Neural cell (in vitro differentiated cells): ENCODE data around the gene DEK. TPM values are rescaled to one million over a fixed set of nuclear protein-coding genes. Genes with fewer than 3 reads are reported as not detected.

Source experiments
- H2AFZ ChIP-seq: fragments of 200-600, 300-800 bp; sonication (generic), shearing (Covaris generic); 2 replicates; pipeline ENCODE4 v1.6.0; 2014; ENCODE audit warnings: low read depth, mild to moderate bottlenecking, antibody characterized with exemption, low read length, moderate library complexity
- H3F3A ChIP-seq: fragments of 200-600 bp; shearing (Covaris generic); 2 replicates; pipeline ENCODE4 v1.6.1; 2016; ENCODE audit warnings: mild to moderate bottlenecking, moderate library complexity, mixed read lengths, antibody characterized with exemption, low read length; ENCODE audit not compliant: insufficient read depth, poor library complexity, severe bottlenecking
- H3K27ac ChIP-seq: fragments of 200-600, 300-800 bp; sonication (generic), shearing (Covaris generic); 2 replicates; pipeline ENCODE4 v1.5.1; 2014; ENCODE audit warnings: mild to moderate bottlenecking, low read length, moderate library complexity
- H3K27me3 ChIP-seq: fragments of 300-800, 200-600 bp; sonication (generic), shearing (Covaris generic); 2 replicates; pipeline ENCODE4 v1.6.0; 2014; ENCODE audit warnings: mild to moderate bottlenecking, low read depth, low read length, moderate library complexity; ENCODE audit not compliant: insufficient read depth
- H3K36me3 ChIP-seq: fragments of 300-800, 200-600 bp; sonication (generic), shearing (Covaris generic); 2 replicates; pipeline ENCODE4 v1.5.1; 2014; ENCODE audit warnings: mild to moderate bottlenecking, antibody characterized with exemption, low read length, moderate library complexity; ENCODE audit not compliant: insufficient read depth
- H3K4me2 ChIP-seq: fragments of 300-800, 200-600 bp; sonication (generic), shearing (Covaris generic); 2 replicates; pipeline ENCODE4 v1.6.0; 2014; ENCODE audit warnings: mild to moderate bottlenecking, low read length
- H3K4me3 ChIP-seq: fragments of 300-800, 200-600 bp; sonication (generic), shearing (Covaris generic); 2 replicates; pipeline ENCODE4 v1.5.1; 2014; ENCODE audit warnings: mild to moderate bottlenecking, low read length, moderate library complexity
- H3K79me2 ChIP-seq: fragments of 200-600 bp; shearing (Covaris generic); replicated peaks from 2 replicates; pipeline ENCODE4 v1.6.0; 2014; ENCODE audit warnings: mild to moderate bottlenecking, low read length, moderate library complexity; ENCODE audit not compliant: insufficient read depth
- H3K9ac ChIP-seq: fragments of 300-800, 200-600 bp; sonication (generic), shearing (Covaris generic); 2 replicates; pipeline ENCODE4 v1.6.1; 2016; ENCODE audit warnings: mild to moderate bottlenecking, low read length, mixed read lengths
- H3K9me2 ChIP-seq: fragments of 200-600 bp; shearing (Covaris generic); 2 replicates; pipeline ENCODE4 v1.6.1; 2016; ENCODE audit warnings: mild to moderate bottlenecking, low read length, mixed read lengths; ENCODE audit not compliant: insufficient read depth
- H3K9me3 ChIP-seq: fragments of 200-600, 300-800 bp; sonication (generic), shearing (Covaris generic); 2 replicates; pipeline ENCODE4 v1.6.1; 2016; ENCODE audit warnings: mild to moderate bottlenecking, mixed run types, low read length, moderate library complexity, mixed read lengths
- H4K20me1 ChIP-seq: fragments of 200-600 bp; shearing (Covaris generic); 2 replicates; pipeline ENCODE4 v1.6.1; 2016; ENCODE audit warnings: mild to moderate bottlenecking, mixed run types; ENCODE audit not compliant: insufficient read depth
- EZH2 ChIP-seq: fragments of 200-600, 300-800 bp; shearing (Covaris generic), sonication (generic); IDR thresholded peaks from 2 replicates; pipeline ENCODE4 v1.6.1; 2014; ENCODE audit warnings: antibody characterized with exemption, low read length, borderline replicate concordance, mild to moderate bottlenecking; ENCODE audit not compliant: insufficient read depth, poor library complexity, severe bottlenecking
- TAF1 ChIP-seq: IDR thresholded peaks from 2 replicates; pipeline ENCODE4 v1.6.1; 2012; ENCODE audit warnings: low read depth
- polyA plus RNA-seq: library from polyadenylated mRNA; depleted of rRNA; stranded (reverse); fragments of >200 nt; gene quantifications from 2 replicates; pipeline ENCODE4 v1.2.3, GENCODE V29; 2014
- TF ChIP-seq, protein P1 (sequence below): IDR thresholded peaks from 2 replicates; pipeline ENCODE4 v1.6.1; 2012; ENCODE audit warnings: borderline replicate concordance
- TF ChIP-seq, protein P2 (sequence below): fragments of 450-650 bp; IDR thresholded peaks from 2 replicates; pipeline ENCODE4 v1.5.1; 2014; ENCODE audit warnings: antibody characterized with exemption, mild to moderate bottlenecking, moderate library complexity; ENCODE audit not compliant: poor library complexity, severe bottlenecking

The DEK gene
- polyA plus RNA-seq, 1 donor from 2014 or later: 94.3 TPM

DNA sequence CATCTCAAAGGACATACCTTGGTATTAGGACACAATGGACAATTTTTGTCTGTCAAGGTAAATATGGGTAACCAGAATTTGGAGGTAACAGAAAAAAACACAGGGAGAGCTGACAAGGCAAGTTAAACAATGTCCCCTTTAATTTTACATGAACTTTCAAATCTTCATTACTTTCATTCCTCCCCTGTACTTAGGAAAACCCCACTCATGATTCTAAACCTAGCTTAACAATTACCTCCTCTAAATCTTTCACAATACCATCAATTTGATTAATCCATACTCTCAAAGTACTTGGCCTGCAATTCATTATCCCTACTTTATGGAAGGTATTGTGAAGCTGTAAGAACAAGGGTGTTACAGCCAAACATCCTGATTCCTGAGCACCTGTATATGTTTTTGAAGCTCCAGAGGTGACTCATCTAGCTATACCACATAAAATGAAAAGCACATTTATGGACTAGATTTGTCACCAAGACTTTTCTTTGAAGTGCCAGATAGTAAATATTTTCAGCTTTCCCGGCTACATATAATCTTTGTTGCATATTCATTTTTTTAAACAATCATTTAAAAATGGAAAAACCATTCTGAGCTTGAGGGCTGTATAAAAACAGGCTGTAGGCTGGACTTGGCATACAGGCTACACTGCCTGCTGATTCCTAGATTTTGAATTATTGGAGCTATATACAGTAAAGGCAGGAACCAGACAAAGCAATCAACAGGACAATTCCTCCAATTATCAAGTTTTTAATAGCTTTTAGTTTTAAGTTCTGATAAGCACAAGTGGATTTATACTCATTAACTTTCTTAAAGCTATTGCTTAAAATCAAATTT is 22.9 kb downstream of the DEK start:
- no peaks in the 10 kb centered on the region for H3K9me2 ChIP-seq
- H3K27ac ChIP-seq: no peak overlapping the region
- H3K79me2 ChIP-seq: no peaks in the 10 kb centered on the region
- no peak overlapping the region for H3K4me3 ChIP-seq
- H3K27me3 ChIP-seq: no peaks in the 10 kb centered on the region
- H3K9ac ChIP-seq: no peak overlapping the region
- H3K4me2 ChIP-seq: no peak overlapping the region
- no peak for TF ChIP-seq TAF1
- H2AFZ ChIP-seq: no peak overlapping the region
- H3K36me3 ChIP-seq: peaks cover 13% of the 10 kb centered on the region
- no peaks in the 10 kb centered on the region for H3F3A ChIP-seq
- no peaks in the 10 kb centered on the region for H3K9me3 ChIP-seq
- no peaks in the 10 kb centered on the region for H4K20me1 ChIP-seq

DNA sequence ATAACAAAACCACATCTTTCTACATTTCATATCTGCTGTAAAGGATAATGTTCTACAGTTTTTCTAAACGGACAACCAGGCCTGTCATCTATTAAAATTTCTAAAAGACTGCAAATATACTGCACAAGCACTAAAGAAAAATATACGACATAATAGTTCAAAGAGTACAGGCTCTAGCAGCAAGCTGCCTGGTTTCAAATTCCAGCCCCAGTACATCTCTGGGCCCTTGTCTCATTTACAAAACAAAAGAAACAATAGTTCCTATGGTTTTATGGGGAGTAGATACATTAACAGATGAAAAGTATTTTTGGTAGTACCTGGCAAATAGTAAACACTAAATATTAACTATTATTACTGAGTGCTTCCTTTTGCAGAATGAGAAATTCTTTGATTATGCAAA is 24.1 kb downstream of the DEK start:
- H3K4me3 ChIP-seq: no peak overlapping the region
- H3K36me3 ChIP-seq: peaks cover 8% of the 10 kb centered on the region
- no peak for TF ChIP-seq EZH2
- TF ChIP-seq, protein P1, sequence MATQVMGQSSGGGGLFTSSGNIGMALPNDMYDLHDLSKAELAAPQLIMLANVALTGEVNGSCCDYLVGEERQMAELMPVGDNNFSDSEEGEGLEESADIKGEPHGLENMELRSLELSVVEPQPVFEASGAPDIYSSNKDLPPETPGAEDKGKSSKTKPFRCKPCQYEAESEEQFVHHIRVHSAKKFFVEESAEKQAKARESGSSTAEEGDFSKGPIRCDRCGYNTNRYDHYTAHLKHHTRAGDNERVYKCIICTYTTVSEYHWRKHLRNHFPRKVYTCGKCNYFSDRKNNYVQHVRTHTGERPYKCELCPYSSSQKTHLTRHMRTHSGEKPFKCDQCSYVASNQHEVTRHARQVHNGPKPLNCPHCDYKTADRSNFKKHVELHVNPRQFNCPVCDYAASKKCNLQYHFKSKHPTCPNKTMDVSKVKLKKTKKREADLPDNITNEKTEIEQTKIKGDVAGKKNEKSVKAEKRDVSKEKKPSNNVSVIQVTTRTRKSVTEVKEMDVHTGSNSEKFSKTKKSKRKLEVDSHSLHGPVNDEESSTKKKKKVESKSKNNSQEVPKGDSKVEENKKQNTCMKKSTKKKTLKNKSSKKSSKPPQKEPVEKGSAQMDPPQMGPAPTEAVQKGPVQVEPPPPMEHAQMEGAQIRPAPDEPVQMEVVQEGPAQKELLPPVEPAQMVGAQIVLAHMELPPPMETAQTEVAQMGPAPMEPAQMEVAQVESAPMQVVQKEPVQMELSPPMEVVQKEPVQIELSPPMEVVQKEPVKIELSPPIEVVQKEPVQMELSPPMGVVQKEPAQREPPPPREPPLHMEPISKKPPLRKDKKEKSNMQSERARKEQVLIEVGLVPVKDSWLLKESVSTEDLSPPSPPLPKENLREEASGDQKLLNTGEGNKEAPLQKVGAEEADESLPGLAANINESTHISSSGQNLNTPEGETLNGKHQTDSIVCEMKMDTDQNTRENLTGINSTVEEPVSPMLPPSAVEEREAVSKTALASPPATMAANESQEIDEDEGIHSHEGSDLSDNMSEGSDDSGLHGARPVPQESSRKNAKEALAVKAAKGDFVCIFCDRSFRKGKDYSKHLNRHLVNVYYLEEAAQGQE: no peak
- TF ChIP-seq, protein P2, sequence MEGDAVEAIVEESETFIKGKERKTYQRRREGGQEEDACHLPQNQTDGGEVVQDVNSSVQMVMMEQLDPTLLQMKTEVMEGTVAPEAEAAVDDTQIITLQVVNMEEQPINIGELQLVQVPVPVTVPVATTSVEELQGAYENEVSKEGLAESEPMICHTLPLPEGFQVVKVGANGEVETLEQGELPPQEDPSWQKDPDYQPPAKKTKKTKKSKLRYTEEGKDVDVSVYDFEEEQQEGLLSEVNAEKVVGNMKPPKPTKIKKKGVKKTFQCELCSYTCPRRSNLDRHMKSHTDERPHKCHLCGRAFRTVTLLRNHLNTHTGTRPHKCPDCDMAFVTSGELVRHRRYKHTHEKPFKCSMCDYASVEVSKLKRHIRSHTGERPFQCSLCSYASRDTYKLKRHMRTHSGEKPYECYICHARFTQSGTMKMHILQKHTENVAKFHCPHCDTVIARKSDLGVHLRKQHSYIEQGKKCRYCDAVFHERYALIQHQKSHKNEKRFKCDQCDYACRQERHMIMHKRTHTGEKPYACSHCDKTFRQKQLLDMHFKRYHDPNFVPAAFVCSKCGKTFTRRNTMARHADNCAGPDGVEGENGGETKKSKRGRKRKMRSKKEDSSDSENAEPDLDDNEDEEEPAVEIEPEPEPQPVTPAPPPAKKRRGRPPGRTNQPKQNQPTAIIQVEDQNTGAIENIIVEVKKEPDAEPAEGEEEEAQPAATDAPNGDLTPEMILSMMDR: no peak
- no peak overlapping the region for H3K4me2 ChIP-seq
- H3K27me3 ChIP-seq: no peaks in the 10 kb centered on the region
- no peak overlapping the region for H2AFZ ChIP-seq
- H3F3A ChIP-seq: no peaks in the 10 kb centered on the region
- no peaks in the 10 kb centered on the region for H3K9me3 ChIP-seq
- no peak overlapping the region for H3K9ac ChIP-seq
- H3K27ac ChIP-seq: no peak overlapping the region
- H4K20me1 ChIP-seq: no peaks in the 10 kb centered on the region
- H3K9me2 ChIP-seq: no peaks in the 10 kb centered on the region
- no peaks in the 10 kb centered on the region for H3K79me2 ChIP-seq

DNA sequence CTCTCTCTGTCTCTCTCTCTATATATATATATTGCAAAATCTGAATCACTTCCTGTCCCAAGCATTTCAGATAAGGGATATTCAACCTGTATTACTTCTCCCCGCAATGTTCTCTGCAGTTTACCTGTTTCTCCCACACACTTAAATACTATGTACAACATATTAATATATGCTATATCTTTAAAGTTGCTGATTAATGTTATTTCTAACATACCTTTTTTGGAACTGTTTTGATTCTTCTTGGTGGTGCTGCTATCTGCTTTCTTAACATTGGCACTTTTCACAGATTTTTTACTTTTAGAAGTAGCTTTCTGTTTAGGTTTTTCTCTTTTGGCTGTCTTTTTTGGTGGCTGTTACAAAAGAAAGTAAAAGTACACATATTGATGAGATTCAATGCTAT is 27.2 kb downstream of the DEK start:
- H2AFZ ChIP-seq: no peak overlapping the region
- no peaks in the 10 kb centered on the region for H4K20me1 ChIP-seq
- H3K36me3 ChIP-seq: peaks cover under 1% of the 10 kb centered on the region
- no peak overlapping the region for H3K9ac ChIP-seq
- H3F3A ChIP-seq: no peaks in the 10 kb centered on the region
- no peaks in the 10 kb centered on the region for H3K9me3 ChIP-seq
- TF ChIP-seq EZH2: no peak
- no peaks in the 10 kb centered on the region for H3K9me2 ChIP-seq
- no peak overlapping the region for H3K4me3 ChIP-seq
- H3K79me2 ChIP-seq: no peaks in the 10 kb centered on the region
- no peak overlapping the region for H3K27ac ChIP-seq
- H3K4me2 ChIP-seq: no peak overlapping the region
- no peaks in the 10 kb centered on the region for H3K27me3 ChIP-seq
